Measurements from ENCODE around the gene GCG. TPM values are rescaled to one million over a fixed set of nuclear protein-coding genes. Genes with fewer than 3 reads are reported as not detected.

Gene GCG
- total RNA-seq, 2 donors from 2014 or later: not detected

DNA sequence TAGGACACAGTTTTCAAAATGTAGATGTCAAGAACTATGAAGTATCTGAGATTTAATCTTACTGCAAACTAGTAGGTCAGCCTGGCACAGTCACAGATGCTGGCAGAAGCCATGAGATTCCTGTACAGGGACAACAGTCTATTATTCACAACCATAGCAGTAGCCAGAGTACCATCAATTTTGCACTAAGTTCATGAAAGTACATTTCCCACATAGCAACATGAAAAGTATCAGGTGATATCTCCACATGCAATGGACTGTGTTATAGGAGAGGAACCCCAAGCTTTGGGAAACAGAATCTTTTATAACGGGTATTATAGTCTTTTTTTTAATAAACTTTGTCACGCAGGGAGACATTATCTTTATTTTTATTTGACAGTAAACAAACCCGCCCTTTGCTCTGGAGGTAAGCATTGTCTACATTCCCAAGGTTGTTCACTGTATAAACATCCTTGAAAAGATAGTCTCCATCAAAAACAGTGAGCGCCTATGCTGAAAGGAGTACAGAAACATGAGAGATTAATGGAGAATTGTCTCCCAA lies 44.6 kb downstream of the GCG start:
- H3K27me3 Mint-ChIP-seq (ENCODE audit: low read depth): no peaks in the 10 kb centered on the region
- H3K9me3 Mint-ChIP-seq: no peaks in the 10 kb centered on the region
- no peaks in the 10 kb centered on the region for H3K4me1 Mint-ChIP-seq (ENCODE audit: low read depth)
- H3K27ac Mint-ChIP-seq: no peak overlapping the region
- ATAC-seq (replicated peaks in 1 of 2): no peak
- H3K4me3 Mint-ChIP-seq: no peak overlapping the region
- no peak for DNase-seq
- H3K36me3 Mint-ChIP-seq (ENCODE audit: insufficient read depth in 2 of 2): no peaks in the 10 kb centered on the region

DNA sequence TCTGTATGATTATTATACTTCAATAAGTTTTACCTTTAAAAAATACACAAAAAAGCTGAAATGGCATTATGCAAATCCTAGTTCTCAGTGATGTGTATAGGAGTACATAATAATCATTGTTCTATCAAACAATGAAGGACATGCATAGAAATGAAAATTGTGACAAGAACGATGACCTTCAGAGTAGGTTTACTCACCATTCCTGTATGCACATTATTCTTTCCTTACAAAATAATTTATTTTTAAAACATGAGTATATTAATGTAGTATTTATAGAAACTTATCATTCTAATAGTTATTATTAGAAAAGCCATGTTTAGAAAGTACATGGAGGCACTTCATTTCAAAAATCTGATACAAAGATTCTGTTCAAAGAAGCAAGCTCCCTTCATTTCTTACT lies 45.3 kb downstream of the GCG start:
- Mint-ChIP-seq H3K27me3 (ENCODE audit: low read depth) (no peaks in the 10 kb centered on the region), H3K4me3 (no peak overlapping the region), H3K9me3 (no peaks in the 10 kb centered on the region), H3K4me1 (ENCODE audit: low read depth) (no peaks in the 10 kb centered on the region), H3K36me3 (ENCODE audit: insufficient read depth in 2 of 2) (no peaks in the 10 kb centered on the region), H3K27ac (peak overlapping the region; percentile 60)
- no peak for DNase-seq
- no peak for ATAC-seq (replicated peaks in 1 of 2)

DNA sequence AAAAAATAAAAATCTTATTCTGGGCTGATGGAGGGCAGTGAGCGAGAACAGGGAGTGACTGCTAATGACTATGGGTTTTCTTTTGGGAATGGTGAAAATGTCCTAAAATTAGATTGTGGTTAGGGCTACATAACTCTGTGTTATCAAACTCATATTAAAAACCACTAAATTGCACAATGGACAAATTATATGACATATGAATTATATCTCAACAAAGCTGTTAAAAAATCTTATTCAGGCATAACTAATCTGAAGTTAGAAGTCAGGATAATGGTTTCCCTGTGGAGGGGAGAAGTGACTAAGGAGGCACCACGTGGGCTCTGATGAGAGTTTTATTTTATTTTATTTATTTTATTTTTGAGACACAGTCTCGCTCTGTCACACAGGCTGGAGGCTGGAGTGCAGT lies 45.9 kb downstream of the GCG start:
- ATAC-seq (replicated peaks in 1 of 2): no peak
- Mint-ChIP-seq H3K27ac (no peak overlapping the region), H3K4me1 (ENCODE audit: low read depth) (no peaks in the 10 kb centered on the region)

DNA sequence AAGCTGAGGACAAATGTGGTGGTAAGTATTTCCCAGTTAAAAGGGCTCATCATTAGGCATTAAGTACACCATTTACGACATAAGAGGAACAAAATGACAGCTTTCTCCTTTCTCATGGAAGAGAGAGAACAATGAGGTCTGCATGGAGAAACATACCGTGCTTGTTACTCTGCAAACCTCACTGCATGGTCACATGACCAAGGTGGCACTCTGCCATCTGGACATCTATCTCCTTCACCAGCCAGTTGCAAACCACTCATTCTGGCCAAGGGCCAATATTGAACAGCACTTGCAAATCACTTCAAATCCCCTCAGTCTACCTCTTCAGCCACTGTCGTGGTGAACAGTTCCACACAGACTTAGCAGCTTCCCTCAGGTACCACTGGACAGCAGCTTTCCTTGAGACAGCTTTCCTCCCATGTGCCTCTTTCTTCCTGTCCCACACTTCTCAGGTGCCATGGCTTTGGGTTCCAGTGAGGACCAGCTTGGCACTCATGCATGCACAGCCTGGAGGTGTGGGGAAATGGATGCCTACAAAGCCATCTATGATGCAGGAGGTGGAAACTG lies 48.5 kb downstream of the GCG start:
- H3K9me3 Mint-ChIP-seq: no peaks in the 10 kb centered on the region
- no peaks in the 10 kb centered on the region for H3K27me3 Mint-ChIP-seq (ENCODE audit: low read depth)

More for the DNA sequence above, 45.9 kb downstream of the GCG start:
- Mint-ChIP-seq H3K9me3 (no peaks in the 10 kb centered on the region), H3K4me3 (no peak overlapping the region), H3K36me3 (ENCODE audit: insufficient read depth in 2 of 2) (no peaks in the 10 kb centered on the region), H3K27me3 (ENCODE audit: low read depth) (no peaks in the 10 kb centered on the region)
- no peak for DNase-seq

DNA sequence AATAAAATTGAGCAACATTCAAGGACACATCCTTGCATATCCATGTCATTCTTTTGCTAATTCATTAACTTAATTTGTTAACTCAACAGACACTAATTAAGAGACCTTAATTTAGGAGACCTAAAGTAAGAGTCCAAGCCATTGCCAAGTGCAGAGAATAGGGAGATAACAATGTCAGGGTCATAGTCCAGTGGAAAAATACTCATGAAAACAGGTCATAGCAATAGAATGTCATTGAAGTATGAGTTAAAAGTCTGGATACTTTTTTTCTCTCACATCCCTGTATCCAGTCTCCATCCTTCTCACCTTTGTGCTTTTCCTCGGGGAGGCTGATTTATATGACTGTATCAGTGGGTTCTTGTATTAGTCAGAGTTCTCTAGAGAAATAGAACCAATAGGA lies 51.5 kb downstream of the GCG start:
- Mint-ChIP-seq H3K27me3 (ENCODE audit: low read depth) (no peaks in the 10 kb centered on the region), H3K36me3 (ENCODE audit: insufficient read depth in 2 of 2) (no peaks in the 10 kb centered on the region), H3K4me1 (ENCODE audit: low read depth) (no peaks in the 10 kb centered on the region), H3K9me3 (no peaks in the 10 kb centered on the region), H3K4me3 (no peak overlapping the region), H3K27ac (no peak overlapping the region)
- DNase-seq (no peak), ATAC-seq (replicated peaks in 1 of 2) (no peak)

More for the DNA sequence above, 48.5 kb downstream of the GCG start:
- DNase-seq (no peak), ATAC-seq (replicated peaks in 1 of 2) (no peak)
- Mint-ChIP-seq H3K36me3 (ENCODE audit: insufficient read depth in 2 of 2) (no peaks in the 10 kb centered on the region), H3K27ac (no peak overlapping the region), H3K4me3 (no peak overlapping the region), H3K4me1 (ENCODE audit: low read depth) (no peaks in the 10 kb centered on the region)

DNA sequence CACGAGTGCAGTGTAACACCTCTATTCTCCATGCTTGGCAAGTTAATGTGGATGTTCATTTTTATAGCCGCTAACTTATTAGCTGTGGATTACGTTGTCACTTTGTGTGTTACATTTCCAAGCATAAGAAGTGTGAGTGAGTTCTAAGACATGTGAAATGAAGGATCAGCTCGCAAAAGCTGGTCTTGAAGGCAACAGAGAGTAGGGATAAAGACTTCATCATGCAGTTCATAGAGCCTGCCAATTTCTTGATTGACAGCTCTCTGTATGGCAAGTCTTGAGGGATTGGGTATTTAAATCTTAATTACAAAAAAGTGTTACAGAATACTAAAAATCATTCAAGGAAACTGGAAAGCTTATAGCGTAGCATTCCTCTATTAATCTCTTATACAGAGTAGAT lies 52.2 kb downstream of the GCG start:
- no peaks in the 10 kb centered on the region for H3K9me3 Mint-ChIP-seq
- H3K27me3 Mint-ChIP-seq (ENCODE audit: low read depth): no peaks in the 10 kb centered on the region
- H3K4me3 Mint-ChIP-seq: no peak overlapping the region
- H3K36me3 Mint-ChIP-seq (ENCODE audit: insufficient read depth in 2 of 2): no peaks in the 10 kb centered on the region
- no peak for DNase-seq
- no peak overlapping the region for H3K27ac Mint-ChIP-seq
- no peaks in the 10 kb centered on the region for H3K4me1 Mint-ChIP-seq (ENCODE audit: low read depth)
- ATAC-seq (replicated peaks in 1 of 2): no peak

Other genes starting within 250 kb of the GCG start
- gene DPP4, start 78.0 kb downstream of the GCG start, total RNA-seq: 10 to 100 TPM; 37.6 to 52.9 TPM
- gene FAP, start 91.2 kb upstream of the GCG start, total RNA-seq: not detected
- gene IFIH1, start 166.4 kb upstream of the GCG start, total RNA-seq: 10 to 100 TPM; 37.8 to 62.7 TPM
- 10 to 100 TPM; 18.7 to 22.2 TPM for gene GCA, start 191.9 kb upstream of the GCG start, total RNA-seq